ENCODE measurements around the gene CCDC32.

The CCDC32 gene

DNA sequence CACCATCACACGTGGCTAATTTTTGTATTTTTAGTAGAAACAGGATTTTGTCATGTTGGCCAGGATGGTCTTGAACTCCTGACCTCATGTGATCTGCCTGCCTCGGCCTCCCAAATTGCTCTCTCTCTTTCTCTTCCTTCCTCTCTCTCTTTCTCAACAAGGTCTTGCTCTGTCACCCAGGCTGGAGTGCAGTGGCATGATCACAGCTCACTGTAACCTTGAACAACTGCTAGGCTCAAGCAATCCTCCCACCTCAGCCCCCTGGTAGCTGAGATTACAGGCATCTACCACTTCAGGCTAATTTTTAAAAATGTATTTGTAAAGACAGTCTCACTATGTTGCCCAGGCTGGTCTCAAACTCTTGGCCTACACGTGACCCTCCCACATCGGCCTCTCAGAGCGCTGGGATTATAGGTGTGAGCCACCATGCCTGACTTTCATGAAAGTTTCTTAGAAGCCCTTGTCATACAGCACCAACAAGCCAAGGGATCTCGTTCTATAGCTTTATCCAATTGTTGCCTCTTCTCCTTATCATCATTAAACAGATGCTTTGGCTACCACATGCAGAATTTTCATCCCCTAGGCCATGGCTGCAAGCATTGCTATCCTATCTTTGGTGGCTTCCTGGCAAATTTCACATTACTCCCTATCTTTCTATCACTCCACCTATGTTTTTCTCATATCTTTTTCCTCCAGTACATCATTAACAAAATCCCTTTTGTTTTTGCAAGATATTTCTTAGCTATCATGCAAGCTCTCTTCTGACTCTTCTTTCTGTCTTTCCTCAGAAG, 5.7 kb downstream of the CCDC32 start:
- Histone ChIP-seq H4K20me1 (ENCODE audit: insufficient read depth, low read length) (no peaks in the 10 kb centered on the region), H3K4me2 (ENCODE audit: low read depth, low read length) (peak overlapping the region; percentile 69), H3K4me1 (ENCODE audit: low read length) (peaks cover 39% of the 10 kb centered on the region), H2AFZ (ENCODE audit: low read length) (no peak overlapping the region), H3K27ac (ENCODE audit: low read length) (peak overlapping the region; percentile 88; the same call in 1 of the 2 replicates), H3K9me3 (replicated peaks; ENCODE audit: insufficient read depth, low read length) (no peaks in the 10 kb centered on the region), H3K36me3 (replicated peaks; ENCODE audit: insufficient read depth, low read length) (peaks cover 8% of the 10 kb centered on the region; the same call in 1 of the 2 replicates), H3F3A (ENCODE audit: insufficient read depth, low read length) (peaks cover 28% of the 10 kb centered on the region), H3K4me3 (ENCODE audit: low read length) (peak overlapping the region; percentile 24), H3K9me2 (replicated peaks; ENCODE audit: insufficient read depth, low read length) (no peaks in the 10 kb centered on the region), H3K27me3 (replicated peaks; ENCODE audit: insufficient read depth, low read length) (no peaks in the 10 kb centered on the region), H3K9ac (ENCODE audit: low read length) (peak overlapping the region; percentile 56), H3K79me2 (ENCODE audit: low read length) (peaks cover 89% of the 10 kb centered on the region)
- DNase-seq: peak; percentile 5
- no peak for TF ChIP-seq EZH2 (optimal IDR thresholded peaks at IDR 0.05; ENCODE audit: low read depth, low read length)
- no peak for TF ChIP-seq EZH2phosphoT487 (IDR thresholded peaks at IDR 0.05; ENCODE audit: low read length)
- TF ChIP-seq CTCF (IDR thresholded peaks at IDR 0.05; ENCODE audit: low read length): no peak

DNA sequence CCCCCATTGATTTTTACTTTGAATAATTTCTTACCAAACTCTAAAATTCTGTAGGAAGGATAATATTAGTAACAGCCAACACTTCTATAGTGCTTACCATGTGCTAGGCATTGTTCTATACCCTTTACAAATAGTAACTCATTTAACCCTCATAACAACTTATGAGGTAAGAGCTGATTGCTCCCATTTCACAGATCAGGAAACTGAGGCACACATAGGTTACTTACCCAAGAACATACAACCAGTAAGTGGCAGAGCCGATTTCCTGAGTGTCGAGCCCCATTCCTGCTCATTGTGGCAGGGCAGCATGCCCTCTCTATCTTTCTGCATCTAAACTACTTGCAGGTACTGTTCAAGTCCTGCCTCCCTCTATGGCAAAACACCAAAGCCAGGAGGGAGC, 9.0 kb downstream of the CCDC32 start:
- H3K9me3 ChIP-seq (replicated peaks; ENCODE audit: insufficient read depth, low read length): no peaks in the 10 kb centered on the region
- peaks cover 58% of the 10 kb centered on the region for H3K4me1 ChIP-seq (ENCODE audit: low read length)
- H2AFZ ChIP-seq (ENCODE audit: low read length): no peak overlapping the region
- no peak overlapping the region for H3K9ac ChIP-seq (ENCODE audit: low read length)
- H4K20me1 ChIP-seq (ENCODE audit: insufficient read depth, low read length): no peaks in the 10 kb centered on the region
- H3K4me3 ChIP-seq (ENCODE audit: low read length): no peak overlapping the region
- H3K27ac ChIP-seq (ENCODE audit: low read length): no peak overlapping the region
- peak overlapping the region; percentile 3; the same call in 1 of the 2 replicates for H3K4me2 ChIP-seq (ENCODE audit: low read depth, low read length)
- H3K36me3 ChIP-seq (replicated peaks; ENCODE audit: insufficient read depth, low read length): peaks cover 3% of the 10 kb centered on the region; the same call in 1 of the 2 replicates
- no peak for TF ChIP-seq EZH2phosphoT487 (IDR thresholded peaks at IDR 0.05; ENCODE audit: low read length)
- no peak for TF ChIP-seq EZH2 (optimal IDR thresholded peaks at IDR 0.05; ENCODE audit: low read depth, low read length)
- no peak for TF ChIP-seq CTCF (IDR thresholded peaks at IDR 0.05; ENCODE audit: low read length)
- peaks cover 66% of the 10 kb centered on the region for H3K79me2 ChIP-seq (ENCODE audit: low read length)
- peak; percentile 2 for DNase-seq
- peaks cover 46% of the 10 kb centered on the region for H3F3A ChIP-seq (ENCODE audit: insufficient read depth, low read length)
- no peaks in the 10 kb centered on the region for H3K9me2 ChIP-seq (replicated peaks; ENCODE audit: insufficient read depth, low read length)
- no peaks in the 10 kb centered on the region for H3K27me3 ChIP-seq (replicated peaks; ENCODE audit: insufficient read depth, low read length)

GRCh38 chr15:40554161-40554525, 10.7 kb downstream of the CCDC32 start:
- peaks cover 65% of the 10 kb centered on the region for H3K4me1 ChIP-seq (ENCODE audit: low read length)
- H3K9me3 ChIP-seq (replicated peaks; ENCODE audit: insufficient read depth, low read length): no peaks in the 10 kb centered on the region

More at GRCh38 chr15:40554161-40554525, 10.7 kb downstream of the CCDC32 start:
- Histone ChIP-seq H3K27me3 (replicated peaks; ENCODE audit: insufficient read depth, low read length) (no peaks in the 10 kb centered on the region), H2AFZ (ENCODE audit: low read length) (no peak overlapping the region), H3K4me2 (ENCODE audit: low read depth, low read length) (no peak overlapping the region), H3K27ac (ENCODE audit: low read length) (no peak overlapping the region), H3F3A (ENCODE audit: insufficient read depth, low read length) (peaks cover 47% of the 10 kb centered on the region), H3K36me3 (replicated peaks; ENCODE audit: insufficient read depth, low read length) (peaks cover 3% of the 10 kb centered on the region; the same call in 1 of the 2 replicates), H3K79me2 (ENCODE audit: low read length) (peaks cover 56% of the 10 kb centered on the region), H3K9ac (ENCODE audit: low read length) (no peak overlapping the region), H3K9me2 (replicated peaks; ENCODE audit: insufficient read depth, low read length) (no peaks in the 10 kb centered on the region), H3K4me3 (ENCODE audit: low read length) (no peak overlapping the region), H4K20me1 (ENCODE audit: insufficient read depth, low read length) (no peaks in the 10 kb centered on the region)
- peak; percentile 2 for DNase-seq
- TF ChIP-seq CTCF (IDR thresholded peaks at IDR 0.05; ENCODE audit: low read length) (no peak), EZH2phosphoT487 (IDR thresholded peaks at IDR 0.05; ENCODE audit: low read length) (no peak), EZH2 (optimal IDR thresholded peaks at IDR 0.05; ENCODE audit: low read depth, low read length) (no peak)

Data from MM.1S (cell line).